GM03348 (cell line): ENCODE measurements around the gene ARF5.

ENCODE experiments used
- DNase-seq: peaks from one replicate; pipeline ENCODE4 v3.0.0; 2012; ENCODE audit warnings: low spot score

Gene ARF5

GRCh38 chr7:127588697-127589482 lies 679 bp downstream of the ARF5 start:
- peak; percentile 85 for DNase-seq

GRCh38 chr7:127589896-127590295 lies 1.7 kb downstream of the ARF5 start:
- DNase-seq, result no peak

- no peak for DNase-seq
These were observed 3.0 kb downstream of the ARF5 start for GRCh38 chr7:127591189-127591588.

- DNase-seq, result no peak
These were observed 3.4 kb downstream of the ARF5 start for GRCh38 chr7:127591591-127591990.

GRCh38 chr7:127592550-127592949 lies 4.3 kb downstream of the ARF5 start:
- no peak for DNase-seq

GRCh38 chr7:127594490-127594889 lies 6.3 kb downstream of the ARF5 start:
- DNase-seq, result no peak

- no peak for DNase-seq
These were observed 7.5 kb downstream of the ARF5 start for GRCh38 chr7:127595737-127596136.

- DNase-seq, result no peak
These were observed 10.1 kb downstream of the ARF5 start for GRCh38 chr7:127598318-127598717.

GRCh38 chr7:127600885-127601284 lies 12.7 kb downstream of the ARF5 start:
- DNase-seq, result no peak

- DNase-seq, result no peak
These were observed 20.2 kb downstream of the ARF5 start for GRCh38 chr7:127608446-127608845.

GRCh38 chr7:127609297-127609696 lies 21.1 kb downstream of the ARF5 start:
- no peak for DNase-seq

GRCh38 chr7:127612263-127612662 lies 24.1 kb downstream of the ARF5 start:
- DNase-seq, result no peak

GRCh38 chr7:127616724-127617123 lies 28.5 kb downstream of the ARF5 start:
- DNase-seq, result no peak

GRCh38 chr7:127618042-127618441 lies 29.8 kb downstream of the ARF5 start, which contains the start of gene PAX4:
PAX4 (minus strand) TSS chr7:127618142; CDS start chr7:127615928, 2,214 bp downstream.
- DNase-seq, result no peak

GRCh38 chr7:127618775-127619174 lies 30.6 kb downstream of the ARF5 start:
- DNase-seq, result no peak

- no peak for DNase-seq
These were observed 31.6 kb downstream of the ARF5 start for GRCh38 chr7:127619681-127620405.

- DNase-seq, result no peak
These were observed 32.4 kb downstream of the ARF5 start for GRCh38 chr7:127620406-127621233.

GRCh38 chr7:127625331-127625730 lies 37.1 kb downstream of the ARF5 start:
- DNase-seq, result no peak

GRCh38 chr7:127628445-127628844 lies 40.2 kb downstream of the ARF5 start:
- DNase-seq, result no peak

GRCh38 chr7:127629268-127629854 lies 41.1 kb downstream of the ARF5 start:
- no peak for DNase-seq

- peak; percentile 77 for DNase-seq
These were observed 44.2 kb downstream of the ARF5 start for GRCh38 chr7:127632276-127632910.
